ENCODE results near the gene APCDD1.

DNA sequence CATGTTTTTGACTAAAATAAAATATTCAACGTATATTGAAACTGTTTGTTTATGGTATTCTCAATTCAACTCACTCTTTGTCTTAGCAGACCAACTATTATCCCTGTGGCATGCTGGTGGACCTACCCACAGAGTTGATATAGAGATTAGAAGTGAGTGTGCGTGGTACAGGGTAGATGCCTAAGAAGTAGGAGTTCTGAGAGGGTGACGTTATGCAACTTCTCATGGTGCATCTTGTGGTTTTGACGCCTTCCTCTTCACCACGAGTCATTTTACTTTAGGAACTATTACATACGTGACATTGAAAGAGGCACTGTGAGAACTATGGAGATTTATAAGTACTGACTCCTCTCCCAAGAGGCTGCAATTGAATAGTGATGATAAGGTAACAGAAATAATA, 44.8 kb downstream of the APCDD1 start:
- TF ChIP-seq TAF1 (conservative IDR thresholded peaks at IDR 0.05): no peak
- TF ChIP-seq, protein P1, sequence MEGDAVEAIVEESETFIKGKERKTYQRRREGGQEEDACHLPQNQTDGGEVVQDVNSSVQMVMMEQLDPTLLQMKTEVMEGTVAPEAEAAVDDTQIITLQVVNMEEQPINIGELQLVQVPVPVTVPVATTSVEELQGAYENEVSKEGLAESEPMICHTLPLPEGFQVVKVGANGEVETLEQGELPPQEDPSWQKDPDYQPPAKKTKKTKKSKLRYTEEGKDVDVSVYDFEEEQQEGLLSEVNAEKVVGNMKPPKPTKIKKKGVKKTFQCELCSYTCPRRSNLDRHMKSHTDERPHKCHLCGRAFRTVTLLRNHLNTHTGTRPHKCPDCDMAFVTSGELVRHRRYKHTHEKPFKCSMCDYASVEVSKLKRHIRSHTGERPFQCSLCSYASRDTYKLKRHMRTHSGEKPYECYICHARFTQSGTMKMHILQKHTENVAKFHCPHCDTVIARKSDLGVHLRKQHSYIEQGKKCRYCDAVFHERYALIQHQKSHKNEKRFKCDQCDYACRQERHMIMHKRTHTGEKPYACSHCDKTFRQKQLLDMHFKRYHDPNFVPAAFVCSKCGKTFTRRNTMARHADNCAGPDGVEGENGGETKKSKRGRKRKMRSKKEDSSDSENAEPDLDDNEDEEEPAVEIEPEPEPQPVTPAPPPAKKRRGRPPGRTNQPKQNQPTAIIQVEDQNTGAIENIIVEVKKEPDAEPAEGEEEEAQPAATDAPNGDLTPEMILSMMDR (IDR thresholded peaks at IDR 0.05; ENCODE audit: low read depth, low read length, missing input control): no peak
- TF ChIP-seq MAX (IDR thresholded peaks at IDR 0.05): no peak

Measured in liver (tissue), 3 donors.